HG03064 (cell line): ENCODE measurements around the gene TNFRSF8.

Experiments used
- ATAC-seq: cut with Tn5 transposase; IDR thresholded peaks from one replicate; pipeline ENCODE4 v1.9.1; 2021; ENCODE audit warnings: low read depth; ENCODE audit not compliant: unreplicated experiment

The TNFRSF8 gene

GRCh38 chr1:12153181-12153785, 90.2 kb downstream of the TNFRSF8 start:
- ATAC-seq, result no peak

DNA sequence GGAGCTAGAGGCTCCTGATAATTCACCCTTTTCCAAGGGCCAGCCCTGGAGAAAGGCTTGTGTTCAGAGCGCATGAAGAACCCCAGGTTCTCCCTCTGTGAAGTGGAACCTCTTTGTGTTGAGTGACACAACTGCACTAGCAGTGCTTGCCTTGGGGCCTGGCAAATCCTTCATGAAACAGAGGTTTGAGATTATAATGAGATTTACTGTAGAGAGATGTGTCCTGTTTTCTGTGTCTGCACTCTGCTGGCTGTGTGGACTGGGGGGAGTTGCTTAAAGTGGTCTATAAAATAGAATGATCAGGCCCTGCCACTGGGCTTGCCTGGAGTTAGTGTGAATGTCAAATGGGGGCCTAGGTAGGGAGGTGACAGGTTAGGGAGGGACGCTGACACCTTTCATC, 92.2 kb downstream of the TNFRSF8 start:
- no peak for ATAC-seq

- ATAC-seq, result no peak
Measured at GRCh38 chr1:12157366-12158231, 94.5 kb downstream of the TNFRSF8 start.

DNA sequence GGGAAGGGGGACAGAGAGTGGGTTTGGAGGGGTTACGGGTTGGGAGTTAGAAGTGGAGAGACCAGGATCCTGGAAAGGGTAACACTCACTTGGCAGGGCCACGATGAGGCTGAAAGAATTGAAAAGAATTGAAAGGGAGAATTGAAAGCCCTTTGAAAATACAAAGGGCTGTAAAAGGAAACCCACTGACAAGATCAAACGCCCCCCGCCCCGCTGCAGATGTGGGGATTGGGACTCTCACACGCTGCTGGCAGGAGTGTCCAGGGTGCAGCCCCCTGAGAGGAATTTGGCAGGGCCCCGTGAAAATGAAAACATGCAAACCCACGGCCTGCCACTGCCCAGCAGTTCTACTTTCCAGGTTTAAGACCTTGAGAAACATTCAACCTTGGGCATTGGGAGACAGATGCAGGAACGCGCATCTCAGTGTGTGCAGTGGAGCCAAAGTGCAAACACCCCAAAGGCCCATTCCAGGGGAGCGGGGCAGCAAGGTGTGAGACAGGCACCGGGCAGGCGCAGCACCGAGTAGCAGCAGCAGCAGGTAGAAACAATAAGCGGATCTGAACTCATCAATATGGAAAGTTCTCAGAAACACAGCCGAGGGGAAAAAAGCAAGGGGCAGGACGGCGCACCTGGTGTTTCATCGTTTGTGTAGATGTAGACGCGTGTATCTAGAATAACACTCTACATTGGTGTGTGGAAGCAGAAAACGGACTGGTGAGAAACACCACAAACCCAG, 95.4 kb downstream of the TNFRSF8 start:
- no peak for ATAC-seq

- ATAC-seq, result no peak
Measured at GRCh38 chr1:12159816-12160215, 96.7 kb downstream of the TNFRSF8 start.

- no peak for ATAC-seq
Measured at GRCh38 chr1:12161324-12161661, 98.2 kb downstream of the TNFRSF8 start.

DNA sequence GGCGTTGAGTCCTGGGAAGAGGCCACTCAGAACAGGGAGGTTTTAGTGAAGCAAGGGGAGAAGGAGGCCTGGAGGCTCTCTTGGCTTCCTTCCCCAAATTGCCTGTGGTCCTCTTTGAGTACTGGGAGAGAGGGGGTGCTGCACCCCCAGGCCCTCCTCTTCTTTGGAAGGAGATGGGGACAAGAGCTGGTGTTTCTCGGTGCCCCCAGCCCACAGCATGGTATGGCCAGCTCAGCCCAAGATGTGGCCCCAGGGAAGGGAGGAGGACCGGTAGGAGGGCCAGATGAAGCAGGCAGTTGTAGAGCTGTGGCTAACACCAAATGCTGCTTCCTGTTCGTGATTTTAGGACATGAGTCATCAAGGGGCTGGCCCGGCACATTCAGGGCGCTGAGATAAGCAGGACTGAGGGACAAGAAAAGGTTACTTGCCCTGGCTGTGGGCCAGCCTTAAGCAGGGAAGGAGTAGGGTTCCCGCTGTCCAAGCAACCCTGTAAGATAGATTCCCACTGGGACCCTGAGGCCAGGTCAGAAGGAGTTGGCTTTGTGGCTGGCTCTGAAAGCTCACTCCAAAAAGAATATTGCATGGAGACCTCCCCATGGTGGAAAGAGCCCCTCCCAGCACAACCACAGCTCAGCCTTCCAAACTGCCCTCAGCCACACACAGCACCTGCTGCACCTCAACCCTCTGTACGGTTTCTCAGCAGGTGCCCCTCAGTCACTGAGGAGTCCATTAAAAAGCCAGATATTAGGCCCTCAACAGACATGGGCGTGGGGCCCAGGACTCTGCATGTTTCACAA, 98.8 kb downstream of the TNFRSF8 start:
- peak; percentile 67 for ATAC-seq

DNA sequence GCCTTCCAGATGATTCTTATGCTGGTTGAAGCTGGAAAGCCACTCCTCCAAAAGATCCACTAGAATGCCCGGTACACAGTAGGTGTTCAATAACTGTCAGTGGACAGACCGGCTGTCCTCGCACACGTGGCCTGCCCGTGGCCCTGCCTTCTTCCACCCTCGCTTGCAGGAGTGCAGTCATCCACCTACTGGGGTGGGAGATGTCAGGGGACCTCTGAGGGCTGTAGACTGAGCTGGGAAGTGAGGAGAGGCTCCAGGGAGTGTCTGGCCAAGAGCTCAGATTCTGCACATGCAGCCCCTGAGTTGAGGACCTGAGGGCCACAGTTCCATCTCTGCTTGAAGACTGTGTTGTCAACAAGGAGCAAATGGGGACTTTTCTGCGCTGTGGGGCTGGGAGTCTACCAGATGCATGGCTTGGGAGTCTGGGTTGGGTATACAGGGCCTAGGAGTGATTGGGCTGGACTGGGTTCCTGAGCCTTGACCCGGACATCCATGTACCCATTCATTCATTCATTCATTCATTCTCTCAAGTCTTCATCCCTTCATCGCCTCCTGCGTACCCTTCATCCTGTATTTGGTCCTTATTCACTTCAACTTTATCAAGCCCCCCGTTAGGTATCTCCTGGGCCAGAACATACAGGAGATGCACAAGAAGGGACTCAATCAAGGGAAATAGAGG, 99.5 kb downstream of the TNFRSF8 start:
- no peak for ATAC-seq

DNA sequence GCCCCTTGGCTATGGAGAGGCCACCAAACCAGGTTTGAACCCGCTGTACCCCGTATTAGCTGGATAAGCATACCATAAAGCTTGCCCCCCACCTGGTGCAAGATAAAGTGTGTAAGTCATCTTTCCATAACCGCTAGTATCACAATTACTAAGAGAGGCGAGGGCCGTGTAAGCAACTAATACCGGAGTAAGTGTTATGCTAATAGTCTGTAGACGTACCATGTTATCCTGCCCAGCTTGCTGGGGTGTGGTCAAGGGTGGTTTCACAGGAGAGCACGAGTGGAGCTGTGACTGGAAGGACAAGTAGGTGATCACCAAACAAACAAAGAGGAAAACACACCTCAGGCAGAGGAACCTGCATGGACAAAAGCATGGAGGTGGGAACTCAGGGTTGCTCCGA, 100.1 kb downstream of the TNFRSF8 start:
- no peak for ATAC-seq

DNA sequence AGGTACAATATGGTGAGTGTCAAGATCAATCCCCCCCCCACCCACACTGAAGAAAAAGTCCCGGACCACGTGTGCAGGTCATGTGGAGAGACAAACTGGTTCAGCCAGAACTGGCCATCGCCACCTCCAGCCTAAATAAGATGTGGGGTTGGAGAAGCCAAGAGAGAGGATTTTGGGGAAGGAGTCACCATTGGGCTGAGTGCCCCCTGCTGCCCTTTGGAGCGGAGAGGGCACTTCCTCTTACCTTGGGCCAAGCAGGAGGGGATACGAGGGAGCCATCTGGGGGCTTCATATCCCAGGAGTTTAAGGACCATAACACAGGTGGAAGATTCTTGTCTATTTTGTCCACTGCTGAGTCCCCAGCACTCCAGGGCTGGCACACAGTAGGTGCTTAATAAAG, 101.1 kb downstream of the TNFRSF8 start:
- ATAC-seq, result no peak

DNA sequence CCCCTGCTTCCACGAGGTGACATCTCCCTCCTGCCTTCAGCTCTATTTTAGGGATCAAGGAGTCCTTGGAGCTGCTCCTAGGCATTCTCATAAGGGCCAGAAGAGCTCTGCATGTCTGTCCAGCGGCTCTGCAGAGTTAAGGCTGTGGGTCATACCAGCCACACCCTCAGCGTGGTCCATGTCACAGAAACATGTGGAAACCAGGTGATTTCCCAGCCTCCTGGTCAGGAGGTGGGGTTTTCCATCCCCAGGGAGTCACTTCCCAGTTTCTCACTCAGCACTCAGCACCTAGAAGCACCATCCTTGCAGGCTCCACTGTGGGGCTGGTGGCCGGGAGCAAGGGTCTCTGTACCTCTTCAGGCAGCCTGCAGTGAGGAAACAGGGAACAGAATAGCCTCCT, 102.2 kb downstream of the TNFRSF8 start:
- no peak for ATAC-seq

DNA sequence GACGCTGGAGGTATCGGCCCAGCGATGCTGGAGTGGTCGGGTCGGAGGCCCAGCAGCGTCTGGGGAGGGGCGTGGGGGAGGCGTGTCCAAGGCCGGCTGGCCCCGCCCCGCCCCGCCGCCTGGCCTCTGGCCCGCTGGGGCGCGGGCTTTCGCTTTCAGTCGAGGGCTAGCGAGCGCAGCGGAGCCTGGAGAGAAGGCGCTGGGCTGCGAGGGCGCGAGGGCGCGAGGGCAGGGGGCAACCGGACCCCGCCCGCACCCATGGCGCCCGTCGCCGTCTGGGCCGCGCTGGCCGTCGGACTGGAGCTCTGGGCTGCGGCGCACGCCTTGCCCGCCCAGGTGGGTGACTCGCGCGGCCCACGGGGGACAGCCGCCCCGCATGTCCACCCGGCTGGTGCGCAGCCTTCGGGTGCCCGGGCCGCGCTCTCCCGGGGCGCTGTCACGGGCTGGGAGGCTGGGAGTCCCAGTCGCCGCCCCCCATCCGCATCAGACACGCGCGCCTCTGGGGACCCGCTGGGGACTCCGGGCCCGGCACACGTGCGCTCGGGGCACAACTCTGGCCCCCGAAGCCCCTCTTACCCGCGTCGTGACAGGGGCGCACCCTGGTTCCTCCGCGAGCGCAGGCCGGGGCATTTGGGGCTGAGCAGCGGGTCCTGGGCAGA, 103.9 kb downstream of the TNFRSF8 start, which contains the start of gene TNFRSF1B:
Gene TNFRSF1B, plus strand, starts transcription at position 158 of the 659 bp plus-strand sequence. Its CDS starts 101 bp downstream, at position 259.
- ATAC-seq, result peak; percentile 37

DNA sequence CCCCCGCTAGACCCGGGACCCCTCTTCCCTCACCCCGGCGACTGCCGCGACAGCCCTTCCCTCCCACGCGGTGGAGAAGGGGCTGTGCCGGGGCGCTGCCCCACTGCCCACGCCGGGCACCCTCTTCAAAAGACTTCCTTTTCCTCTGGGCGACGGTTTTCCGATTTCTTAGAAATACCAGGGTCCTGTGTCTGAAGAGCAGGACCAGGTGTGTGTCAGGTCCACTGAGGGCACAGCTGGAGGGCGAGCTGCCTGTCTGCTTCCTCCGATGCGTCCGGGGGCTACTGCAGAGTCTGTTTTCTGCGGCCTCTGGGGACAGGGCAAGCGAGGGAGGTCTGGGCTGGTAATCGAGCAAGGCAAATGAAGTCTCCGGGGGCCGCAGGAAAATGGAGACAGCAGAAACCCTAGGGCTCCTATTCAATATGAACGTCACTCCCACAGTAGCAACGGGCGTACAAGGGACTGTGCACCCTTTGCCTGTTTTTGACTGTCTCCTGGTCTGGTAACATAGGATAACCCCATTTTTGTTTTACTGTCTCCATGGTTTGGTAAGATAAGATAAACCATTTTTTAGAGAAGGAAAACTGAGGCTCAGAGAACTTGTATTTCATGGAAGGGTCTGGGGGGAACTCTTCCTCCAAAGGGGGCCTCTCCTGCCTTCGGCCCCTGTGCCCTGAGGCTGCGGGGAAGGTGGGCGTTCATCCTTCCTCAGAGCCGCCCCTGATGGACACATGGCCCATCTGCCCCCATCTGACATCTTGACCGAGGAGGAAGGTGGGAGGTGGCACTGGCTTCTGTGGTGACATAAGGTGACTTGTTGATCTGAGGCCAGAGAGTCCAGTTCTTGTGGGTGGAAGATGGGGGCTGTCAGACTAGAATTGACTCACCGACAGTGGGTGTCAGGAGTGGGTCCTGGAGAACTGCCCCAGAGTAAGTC, 104.7 kb downstream of the TNFRSF8 start:
- peak; percentile 13 for ATAC-seq

DNA sequence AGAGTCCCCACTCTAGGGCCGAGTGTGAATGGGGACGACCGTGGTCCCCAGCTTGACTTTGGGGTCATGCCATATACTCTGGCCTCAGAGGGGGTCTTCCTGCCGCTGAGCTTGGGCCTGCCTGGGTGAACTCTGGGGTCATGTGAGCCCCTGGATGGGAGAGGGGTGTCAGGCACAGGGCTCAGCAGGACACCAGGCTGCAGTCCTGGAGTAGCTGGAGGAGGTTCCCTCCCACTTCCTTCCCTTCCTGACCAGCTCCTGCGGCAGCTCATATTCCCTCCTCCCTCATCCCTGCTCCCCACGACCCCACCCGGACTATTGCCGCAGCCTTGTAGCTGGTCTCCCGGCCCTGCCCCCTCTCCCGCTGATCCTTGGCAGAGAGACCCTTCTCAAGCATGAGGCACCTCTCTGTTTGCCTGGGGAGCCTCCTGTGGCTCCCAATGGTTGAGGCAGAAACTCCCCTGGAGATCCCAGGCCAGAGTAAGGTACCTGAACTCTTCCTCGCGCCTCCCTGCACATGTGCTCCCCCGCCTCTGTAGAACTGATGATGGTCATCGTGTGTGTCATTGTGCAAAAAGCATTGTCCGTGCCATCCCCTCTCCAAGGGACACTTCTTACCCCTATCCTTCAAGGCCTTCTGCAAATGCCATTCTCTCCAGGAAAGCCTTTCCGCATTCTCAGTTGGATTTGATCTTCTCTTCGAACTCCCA, 105.5 kb downstream of the TNFRSF8 start:
- no peak for ATAC-seq

DNA sequence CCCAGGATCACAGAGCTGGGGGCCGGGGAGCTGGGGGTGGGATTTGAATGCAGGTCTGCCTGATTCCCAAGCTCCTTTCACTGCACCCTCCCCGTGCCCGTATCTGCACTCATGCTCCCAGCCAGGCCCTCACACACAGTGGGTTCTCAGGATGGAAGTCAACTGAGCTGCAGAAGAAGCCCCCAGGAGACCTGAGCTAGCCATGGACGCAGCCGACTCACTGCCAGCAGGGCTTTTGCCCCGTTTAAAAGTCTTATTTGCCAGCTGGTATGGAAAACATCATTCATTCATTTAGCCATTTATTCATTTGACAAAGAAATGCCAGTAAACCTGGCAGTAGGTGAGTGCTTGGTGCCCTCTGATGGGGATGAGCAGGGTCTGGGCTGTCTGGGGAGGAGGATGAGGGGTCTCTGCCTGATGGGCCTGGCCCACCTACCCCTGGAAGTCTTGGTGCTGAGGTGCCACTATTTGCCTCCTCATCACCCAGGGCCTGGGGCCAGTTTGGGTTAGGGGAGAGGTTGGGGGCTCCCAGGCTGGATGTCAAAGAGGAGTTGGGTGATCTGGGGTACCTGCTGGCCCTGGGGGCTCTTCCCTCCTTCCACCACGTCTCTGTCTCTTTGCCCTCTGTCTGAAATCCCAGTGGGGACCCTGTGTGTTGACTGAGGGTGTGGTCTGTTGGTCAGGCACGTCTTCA, 106.5 kb downstream of the TNFRSF8 start:
- no peak for ATAC-seq

GRCh38 chr1:12170263-12170671, 107.2 kb downstream of the TNFRSF8 start:
- ATAC-seq, result no peak
